CD4-positive, CD25-positive, alpha-beta regulatory T cell (primary cell): Measurements from ENCODE around the gene ZNF479. TPM values are rescaled to one million over a fixed set of nuclear protein-coding genes. Genes with fewer than 3 reads are reported as not detected.
"Not testable (repeated sequence)": the region's sequence is repeated elsewhere in the genome, so short reads cannot be mapped to it uniquely, and the experiment has no call there.

ENCODE experiments used
- ATAC-seq, 2 donors: fragments of 150-1000 bp; cut with Tn5 transposase; one replicate each; pipeline ENCODE4 v1.10.0; 2021; ENCODE audit warnings: low read depth in 2 of 2, moderate number of reproducible peaks in 2 of 2, moderate library complexity in 1 of 2
- DNase-seq, 3 donors: peaks; one replicate each; pipeline versions ENCODE4 v3.0.0 to v3.0.0-alpha.2; 2012 to 2022; ENCODE audit warnings: mixed read lengths in 1 of 3
- H3K27ac ChIP-seq: one replicate; pipeline ENCODE4 v1.7.0; 2013; ENCODE audit warnings: mild to moderate bottlenecking, low read length; ENCODE audit not compliant: insufficient read depth, poor library complexity, severe bottlenecking
- H3K27me3 ChIP-seq: one replicate; pipeline ENCODE4 v1.7.0; 2013; ENCODE audit warnings: low read length; ENCODE audit not compliant: control insufficient read depth, insufficient read depth
- H3K36me3 ChIP-seq: one replicate; pipeline ENCODE4 v1.7.0; 2013; ENCODE audit warnings: mild to moderate bottlenecking, low read length, moderate library complexity; ENCODE audit not compliant: control insufficient read depth, insufficient read depth
- H3K4me1 ChIP-seq: 2 replicates; pipeline ENCODE4 v1.7.0; 2013; ENCODE audit warnings: mild to moderate bottlenecking, low read length; ENCODE audit not compliant: insufficient read depth, control insufficient read depth, poor library complexity, severe bottlenecking
- H3K4me3 ChIP-seq: one replicate; pipeline ENCODE4 v1.7.0; 2013; ENCODE audit warnings: low read depth, mild to moderate bottlenecking, low read length, moderate library complexity
- H3K9me3 ChIP-seq, 2 experiments: 1 replicate in 1 of 2; 2 replicates in 1 of 2; pipeline ENCODE4 v1.7.0; 2013; ENCODE audit warnings: low read length in 2 of 2, mild to moderate bottlenecking in 1 of 2, moderate library complexity in 1 of 2; ENCODE audit not compliant: control insufficient read depth in 2 of 2
- H3K27ac Mint-ChIP-seq, 3 donors: one replicate each; pipeline ENCODE4 v1.8.0; 2020 to 2022; ENCODE audit warnings: mild to moderate bottlenecking in 3 of 3, mixed read lengths in 3 of 3, moderate library complexity in 2 of 3
- H3K27me3 Mint-ChIP-seq: one replicate; pipeline ENCODE4 v1.8.0; 2022; ENCODE audit warnings: mild to moderate bottlenecking, mixed read lengths
- H3K36me3 Mint-ChIP-seq: one replicate; pipeline ENCODE4 v1.8.0; 2020; ENCODE audit warnings: mixed read lengths
- H3K4me1 Mint-ChIP-seq, 4 donors: one replicate each; pipeline ENCODE4 v1.8.0; 2020 to 2022; ENCODE audit warnings: mixed read lengths in 4 of 4, mild to moderate bottlenecking in 1 of 4
- H3K4me3 Mint-ChIP-seq, 4 donors: one replicate each; pipeline ENCODE4 v1.8.0; 2020 to 2022; ENCODE audit warnings: mild to moderate bottlenecking in 4 of 4, mixed read lengths in 4 of 4, moderate library complexity in 3 of 4
- H3K9me3 Mint-ChIP-seq, 7 donors: one replicate each; pipeline ENCODE4 v1.8.0; 2020 to 2022; ENCODE audit warnings: mixed read lengths in 7 of 7, mild to moderate bottlenecking in 3 of 7, moderate library complexity in 2 of 7
- polyA plus RNA-seq, 4 donors: library from polyadenylated mRNA; unstranded; fragments of 300-500 nt; fragmentation: Illumina TruSeq; gene quantifications; one replicate each; pipeline ENCODE4 v1.2.3, GENCODE V29; 2021
- total RNA-seq: library from RNA; stranded (reverse); gene quantifications from one replicate; pipeline ENCODE4 v1.2.3, GENCODE V29; 2022

The ZNF479 gene
- total RNA-seq = not detected
- not detected for polyA plus RNA-seq

- not testable (repeated sequence) for H3K4me3 ChIP-seq, H3K27ac ChIP-seq, H3K4me3 Mint-ChIP-seq, H3K36me3 Mint-ChIP-seq, H3K27ac Mint-ChIP-seq, H3K36me3 ChIP-seq, H3K27me3 Mint-ChIP-seq, DNase-seq, ATAC-seq, H3K27me3 ChIP-seq, H3K4me1 ChIP-seq, H3K4me1 Mint-ChIP-seq
- H3K9me3 Mint-ChIP-seq = peaks cover 0 to 47% (median 15%) of the 10 kb centered on the region in 7 donors
- peaks cover 2 to 12% of the 10 kb centered on the region in 2 experiments for H3K9me3 ChIP-seq
These were observed at the start of gene ZNF479 for GRCh38 chr7:57132336-57132735. Gene ZNF479, minus strand, starts transcription at chr7:57132436. Its CDS starts 112 bp downstream, at chr7:57132324.

- no peaks in the 10 kb centered on the region for H3K4me1 ChIP-seq
- ATAC-seq (no peak), DNase-seq (no peak)
- no peaks in the 10 kb centered on the region for H3K4me1 Mint-ChIP-seq
- no peaks in the 10 kb centered on the region for H3K27me3 Mint-ChIP-seq
- no peaks in the 10 kb centered on the region for H3K27me3 ChIP-seq
- H3K36me3 Mint-ChIP-seq = no peaks in the 10 kb centered on the region
- H3K27ac ChIP-seq = no peak overlapping the region
- H3K9me3 Mint-ChIP-seq = peaks cover 0 to 25% (median 5%) of the 10 kb centered on the region in 7 donors
- no peak overlapping the region for H3K4me3 Mint-ChIP-seq
- no peaks in the 10 kb centered on the region for H3K36me3 ChIP-seq
- H3K9me3 ChIP-seq = peaks cover 0 to 52% of the 10 kb centered on the region in 2 experiments
- no peak overlapping the region for H3K27ac Mint-ChIP-seq
- H3K4me3 ChIP-seq = no peak overlapping the region
These were observed 49.8 kb upstream of the ZNF479 start for GRCh38 chr7:57182031-57182430.

- H3K27me3 Mint-ChIP-seq = no peaks in the 10 kb centered on the region
- peaks cover 0 to 23% (median 5%) of the 10 kb centered on the region in 7 donors for H3K9me3 Mint-ChIP-seq
These were observed 49.0 kb upstream of the ZNF479 start for GRCh38 chr7:57181281-57181680.

GRCh38 chr7:57179776-57180415 lies 47.7 kb upstream of the ZNF479 start:
- Histone ChIP-seq H3K27ac (no peak overlapping the region), H3K4me1 (no peaks in the 10 kb centered on the region), H3K27me3 (no peaks in the 10 kb centered on the region), H3K4me3 (no peak overlapping the region), H3K9me3 (peaks cover 1 to 56% of the 10 kb centered on the region in 2 experiments), H3K36me3 (no peaks in the 10 kb centered on the region)
- H3K4me3 Mint-ChIP-seq = no peak overlapping the region
- no peaks in the 10 kb centered on the region for H3K27me3 Mint-ChIP-seq
- peaks cover 0 to 23% (median 5%) of the 10 kb centered on the region in 7 donors for H3K9me3 Mint-ChIP-seq
- no peak overlapping the region for H3K27ac Mint-ChIP-seq
- no peaks in the 10 kb centered on the region for H3K36me3 Mint-ChIP-seq
- ATAC-seq (no peak), DNase-seq (no peak)
- H3K4me1 Mint-ChIP-seq = no peaks in the 10 kb centered on the region

More at GRCh38 chr7:57181281-57181680, 49.0 kb upstream of the ZNF479 start:
- Histone ChIP-seq H3K36me3 (no peaks in the 10 kb centered on the region), H3K27me3 (no peaks in the 10 kb centered on the region), H3K4me3 (no peak overlapping the region), H3K27ac (no peak overlapping the region), H3K9me3 (peaks cover 0 to 56% of the 10 kb centered on the region in 2 experiments), H3K4me1 (no peaks in the 10 kb centered on the region)
- H3K27ac Mint-ChIP-seq = no peak overlapping the region
- ATAC-seq = no peak
- no peak for DNase-seq
- no peak overlapping the region for H3K4me3 Mint-ChIP-seq
- no peaks in the 10 kb centered on the region for H3K36me3 Mint-ChIP-seq
- H3K4me1 Mint-ChIP-seq = no peaks in the 10 kb centered on the region

- H3K36me3 Mint-ChIP-seq = no peaks in the 10 kb centered on the region
- H3K27ac ChIP-seq = no peak overlapping the region
- ATAC-seq (no peak), DNase-seq (no peak)
- H3K27ac Mint-ChIP-seq = no peak overlapping the region
- H3K27me3 ChIP-seq = no peaks in the 10 kb centered on the region
- H3K4me1 ChIP-seq = no peaks in the 10 kb centered on the region
- no peak overlapping the region for H3K4me3 Mint-ChIP-seq
- H3K4me1 Mint-ChIP-seq = no peaks in the 10 kb centered on the region
- peaks cover 1 to 51% of the 10 kb centered on the region in 2 experiments for H3K9me3 ChIP-seq
- no peak overlapping the region for H3K4me3 ChIP-seq
- H3K27me3 Mint-ChIP-seq = no peaks in the 10 kb centered on the region
- H3K9me3 Mint-ChIP-seq = peaks cover 0 to 21% (median 3%) of the 10 kb centered on the region in 7 donors
- H3K36me3 ChIP-seq = no peaks in the 10 kb centered on the region
These were observed 46.5 kb upstream of the ZNF479 start for GRCh38 chr7:57178768-57179139.

GRCh38 chr7:57177856-57178767 lies 45.9 kb upstream of the ZNF479 start:
- no peaks in the 10 kb centered on the region for H3K27me3 ChIP-seq
- H3K36me3 ChIP-seq = no peaks in the 10 kb centered on the region
- peaks cover 1 to 50% of the 10 kb centered on the region in 2 experiments for H3K9me3 ChIP-seq
- H3K4me1 ChIP-seq = no peaks in the 10 kb centered on the region
- peaks cover 0 to 21% (median 3%) of the 10 kb centered on the region in 7 donors for H3K9me3 Mint-ChIP-seq
- H3K4me3 ChIP-seq = no peak overlapping the region
- no peaks in the 10 kb centered on the region for H3K36me3 Mint-ChIP-seq
- ATAC-seq (no peak), DNase-seq (no peak)
- no peaks in the 10 kb centered on the region for H3K27me3 Mint-ChIP-seq
- H3K27ac ChIP-seq = no peak overlapping the region
- no peaks in the 10 kb centered on the region for H3K4me1 Mint-ChIP-seq
- no peak overlapping the region for H3K4me3 Mint-ChIP-seq
- H3K27ac Mint-ChIP-seq = no peak overlapping the region

- H3K27me3 ChIP-seq = no peaks in the 10 kb centered on the region
- Mint-ChIP-seq H3K4me3 (no peak overlapping the region), H3K36me3 (no peaks in the 10 kb centered on the region), H3K27ac (no peak overlapping the region), H3K4me1 (no peaks in the 10 kb centered on the region), H3K27me3 (no peaks in the 10 kb centered on the region), H3K9me3 (peaks cover 0 to 21% (median 3%) of the 10 kb centered on the region in 7 donors)
- no peaks in the 10 kb centered on the region for H3K4me1 ChIP-seq
- H3K9me3 ChIP-seq = peaks cover 1 to 42% of the 10 kb centered on the region in 2 experiments
- ATAC-seq (no peak), DNase-seq (no peak)
- no peak overlapping the region for H3K4me3 ChIP-seq
- no peaks in the 10 kb centered on the region for H3K36me3 ChIP-seq
- H3K27ac ChIP-seq = no peak overlapping the region
These were observed 44.8 kb upstream of the ZNF479 start for GRCh38 chr7:57176928-57177635.
